GM13976 (cell line): ENCODE measurements around the gene GRIA4.
"Not testable (repeated sequence)": the region's sequence is repeated elsewhere in the genome, so short reads cannot be mapped to it uniquely, and the experiment has no call there.

Experiments
- DNase-seq: peaks from one replicate; pipeline ENCODE4 v3.0.0; 2012; ENCODE audit warnings: low spot score
- in situ Hi-C: fragments of 300-500 bp; cut with MboI; formaldehyde crosslinking; loops from one replicate; pipeline ENCODE4 v1.12.0; 2022; ENCODE audit warnings: low sequenced_read_pairs, mixed read lengths, inconsistent platforms; ENCODE audit not compliant: unreplicated experiment
- TF ChIP-seq, protein P1 (sequence below): IDR thresholded peaks from 2 replicates; pipeline ENCODE4 v1.5.1; 2012; ENCODE audit warnings: borderline replicate concordance, mild to moderate bottlenecking; ENCODE audit not compliant: insufficient read depth; ENCODE audit errors: extremely low read depth, missing control alignments, control extremely low read depth

The GRIA4 gene

DNA sequence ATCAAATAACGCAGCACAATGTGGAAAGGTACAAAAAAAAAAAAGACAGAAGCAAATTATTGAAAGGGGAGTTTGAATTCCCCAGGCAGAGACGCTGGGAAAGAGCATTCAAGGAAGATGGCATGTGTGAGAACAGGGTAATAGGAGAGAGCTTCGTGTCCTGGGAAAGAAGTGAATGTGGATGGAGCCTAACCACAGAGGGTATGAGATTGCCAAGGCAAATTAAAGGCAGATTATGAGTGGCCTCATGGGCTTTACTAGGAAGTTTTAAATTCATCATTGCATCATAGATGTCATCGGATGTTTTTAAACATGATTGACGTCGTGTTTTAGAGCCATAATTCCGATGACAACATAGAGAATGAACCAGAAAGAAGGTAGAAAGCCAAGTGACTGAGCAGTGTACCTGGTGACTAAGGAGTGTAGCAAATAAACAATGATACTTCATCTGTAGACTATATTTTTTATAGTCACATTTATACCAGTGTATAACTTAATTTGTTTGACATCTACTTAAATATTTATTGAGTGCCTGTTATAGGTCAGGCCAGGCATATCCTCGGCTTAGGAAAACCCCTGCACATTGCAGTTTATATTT lies 260.7 kb downstream of the GRIA4 start:
- TF ChIP-seq, protein P1, sequence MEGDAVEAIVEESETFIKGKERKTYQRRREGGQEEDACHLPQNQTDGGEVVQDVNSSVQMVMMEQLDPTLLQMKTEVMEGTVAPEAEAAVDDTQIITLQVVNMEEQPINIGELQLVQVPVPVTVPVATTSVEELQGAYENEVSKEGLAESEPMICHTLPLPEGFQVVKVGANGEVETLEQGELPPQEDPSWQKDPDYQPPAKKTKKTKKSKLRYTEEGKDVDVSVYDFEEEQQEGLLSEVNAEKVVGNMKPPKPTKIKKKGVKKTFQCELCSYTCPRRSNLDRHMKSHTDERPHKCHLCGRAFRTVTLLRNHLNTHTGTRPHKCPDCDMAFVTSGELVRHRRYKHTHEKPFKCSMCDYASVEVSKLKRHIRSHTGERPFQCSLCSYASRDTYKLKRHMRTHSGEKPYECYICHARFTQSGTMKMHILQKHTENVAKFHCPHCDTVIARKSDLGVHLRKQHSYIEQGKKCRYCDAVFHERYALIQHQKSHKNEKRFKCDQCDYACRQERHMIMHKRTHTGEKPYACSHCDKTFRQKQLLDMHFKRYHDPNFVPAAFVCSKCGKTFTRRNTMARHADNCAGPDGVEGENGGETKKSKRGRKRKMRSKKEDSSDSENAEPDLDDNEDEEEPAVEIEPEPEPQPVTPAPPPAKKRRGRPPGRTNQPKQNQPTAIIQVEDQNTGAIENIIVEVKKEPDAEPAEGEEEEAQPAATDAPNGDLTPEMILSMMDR: no peak
- in situ Hi-C loops: no loop called here
- no peak for DNase-seq

DNA sequence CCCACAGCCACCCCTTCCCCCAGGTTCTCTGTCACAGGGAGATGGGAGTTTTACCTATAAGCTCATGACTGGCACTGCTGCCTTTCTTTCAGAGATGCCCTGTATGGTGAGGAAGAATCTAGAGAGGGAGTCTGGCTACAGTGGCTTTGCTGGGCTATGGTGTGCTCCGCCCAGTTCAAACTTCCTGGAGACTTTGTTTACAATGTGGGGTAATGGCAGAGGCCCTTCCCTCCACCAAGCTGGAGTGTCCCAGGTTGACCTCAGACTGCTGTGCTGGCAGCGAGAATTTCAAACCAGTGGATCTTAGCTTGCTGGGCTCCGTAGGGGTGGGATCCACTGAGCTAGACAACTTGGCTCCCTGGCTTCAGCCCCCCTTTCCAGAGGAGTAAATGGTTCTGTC lies 268.6 kb downstream of the GRIA4 start:
- TF ChIP-seq, protein P1: no peak
- in situ Hi-C loops: no loop called here
- no peak for DNase-seq

GRCh38 chr11:105878927-105879326 lies 269.1 kb downstream of the GRIA4 start:
- DNase-seq, in situ Hi-C loops: not testable (repeated sequence)

GRCh38 chr11:105881027-105881426 lies 271.2 kb downstream of the GRIA4 start:
- in situ Hi-C loops: no loop called here
- TF ChIP-seq, protein P1: no peak
- DNase-seq: no peak

- TF ChIP-seq, protein P1: no peak
- DNase-seq: no peak
- in situ Hi-C loops: no loop called here
Observed at GRCh38 chr11:105884436-105884835, 274.6 kb downstream of the GRIA4 start.

- TF ChIP-seq, protein P1: no peak
- in situ Hi-C loops: no loop called here
Observed at GRCh38 chr11:105891685-105892084, 281.8 kb downstream of the GRIA4 start.

GRCh38 chr11:105897161-105897560 lies 287.3 kb downstream of the GRIA4 start:
- in situ Hi-C loops: no loop called here
- no peak for DNase-seq
- TF ChIP-seq, protein P1: no peak

More at GRCh38 chr11:105891685-105892084, 281.8 kb downstream of the GRIA4 start:
- no peak for DNase-seq
